ENCODE results near the gene BUB3.

Gene BUB3

DNA sequence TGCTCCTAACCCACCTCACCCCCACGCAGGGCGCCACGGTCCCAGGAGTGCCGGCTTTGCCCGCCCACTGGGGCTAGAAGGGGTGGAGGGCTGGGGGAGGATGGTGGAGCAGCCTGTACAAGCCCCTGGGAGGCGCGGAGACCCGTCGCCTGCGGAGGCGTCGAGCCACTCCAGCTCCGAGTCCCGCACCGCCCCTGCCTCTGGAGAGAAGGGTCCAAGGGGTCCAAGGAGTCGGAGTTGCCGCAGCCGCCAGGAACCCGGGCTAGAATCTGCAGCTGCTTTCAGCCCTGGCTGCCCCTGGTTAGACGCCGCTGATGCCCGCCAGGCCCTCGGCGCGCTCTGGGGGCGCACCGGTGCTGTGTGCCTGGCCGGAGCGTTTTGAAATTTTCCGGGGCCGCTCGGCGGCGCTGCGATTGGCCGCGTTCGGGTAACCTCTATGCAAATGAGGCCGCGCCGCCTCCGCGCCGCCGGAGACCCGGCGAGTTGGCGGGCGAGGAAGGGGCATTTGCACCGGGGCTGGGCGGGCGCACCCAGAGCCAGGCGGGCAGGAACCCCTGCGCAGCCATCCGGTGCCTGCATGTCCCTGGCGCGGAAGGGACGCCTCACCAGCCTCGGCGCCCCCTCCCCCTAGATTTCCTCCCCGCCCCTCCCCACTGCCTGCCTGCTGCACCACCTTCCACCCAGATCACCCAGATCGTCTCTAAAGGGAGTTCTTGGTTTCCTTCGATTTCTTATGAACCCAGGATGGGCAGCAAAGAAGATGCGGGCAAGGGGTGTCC, 6.4 kb upstream of the BUB3 start, which contains the start of gene HMX2:
TSS of gene HMX2 (plus strand) at position 502 of the 779 bp plus-strand sequence. CDS start at position 745, 243 bp downstream.
- DNase-seq, result peak in 1 of 3 donors; percentile 24
- Histone ChIP-seq H3K27me3 (replicated peaks; ENCODE audit: control insufficient read depth, insufficient read depth, low read length, poor library complexity, severe bottlenecking) (peaks cover 78% of the 10 kb centered on the region), H3K4me3 (ENCODE audit: insufficient read depth, low read depth, low read length, poor library complexity, severe bottlenecking) (peak within 1 kb of the TSS; percentile 52), H3K36me3 (ENCODE audit: control insufficient read depth, insufficient read depth, low read length) (no peaks in the 10 kb centered on the region), H3K9me3 (ENCODE audit: control insufficient read depth, low read length) (no peaks in the 10 kb centered on the region), H3K4me1 (ENCODE audit: control insufficient read depth, insufficient read depth, low read length, poor library complexity, severe bottlenecking) (peaks cover 76% of the 10 kb centered on the region), H3K27ac (ENCODE audit: insufficient read depth, low read length, poor library complexity, severe bottlenecking) (no peak within 1 kb of the TSS)

DNA sequence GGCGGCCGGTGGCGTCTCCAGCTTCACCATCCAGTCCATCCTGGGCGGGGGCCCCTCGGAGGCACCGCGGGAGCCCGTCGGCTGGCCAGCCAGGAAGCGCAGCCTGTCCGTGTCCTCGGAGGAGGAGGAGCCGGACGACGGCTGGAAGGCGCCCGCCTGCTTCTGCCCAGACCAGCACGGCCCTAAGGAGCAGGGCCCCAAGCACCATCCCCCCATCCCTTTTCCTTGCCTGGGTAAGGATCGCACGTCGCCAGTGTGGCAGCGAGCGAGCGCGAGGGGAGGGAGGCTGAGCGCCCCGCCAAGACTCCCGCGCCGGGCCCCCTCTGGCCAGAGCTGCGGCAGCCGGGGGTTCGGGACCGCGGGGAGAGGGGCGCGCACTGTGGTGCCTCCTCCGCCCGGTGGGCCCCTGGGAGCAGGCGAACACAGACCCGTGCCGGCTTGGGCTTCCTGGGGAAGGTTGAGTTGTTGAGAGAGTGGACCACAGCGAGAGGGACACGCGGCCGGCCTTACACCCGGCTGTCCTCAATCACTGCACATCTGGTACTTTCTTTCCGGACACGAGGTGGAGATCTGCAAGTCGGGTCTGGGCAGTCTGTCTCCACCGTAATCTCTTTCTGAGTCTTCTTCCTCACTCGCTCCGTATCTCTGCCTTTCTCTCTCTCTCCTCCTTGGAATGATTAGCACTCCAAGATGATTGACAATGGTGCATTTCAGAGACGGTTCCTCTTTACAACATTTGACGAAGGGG, 5.6 kb upstream of the BUB3 start:
- H3K27me3 ChIP-seq (replicated peaks; ENCODE audit: control insufficient read depth, insufficient read depth, low read length, poor library complexity, severe bottlenecking), result peaks cover 70% of the 10 kb centered on the region
- H3K4me3 ChIP-seq (ENCODE audit: insufficient read depth, low read depth, low read length, poor library complexity, severe bottlenecking), result peak overlapping the region; percentile 52
- H3K36me3 ChIP-seq (ENCODE audit: control insufficient read depth, insufficient read depth, low read length), result no peaks in the 10 kb centered on the region
- no peaks in the 10 kb centered on the region for H3K9me3 ChIP-seq (ENCODE audit: control insufficient read depth, low read length)
- no peak for DNase-seq
- H3K27ac ChIP-seq (ENCODE audit: insufficient read depth, low read length, poor library complexity, severe bottlenecking), result no peak overlapping the region
- H3K4me1 ChIP-seq (ENCODE audit: control insufficient read depth, insufficient read depth, low read length, poor library complexity, severe bottlenecking), result peaks cover 71% of the 10 kb centered on the region

DNA sequence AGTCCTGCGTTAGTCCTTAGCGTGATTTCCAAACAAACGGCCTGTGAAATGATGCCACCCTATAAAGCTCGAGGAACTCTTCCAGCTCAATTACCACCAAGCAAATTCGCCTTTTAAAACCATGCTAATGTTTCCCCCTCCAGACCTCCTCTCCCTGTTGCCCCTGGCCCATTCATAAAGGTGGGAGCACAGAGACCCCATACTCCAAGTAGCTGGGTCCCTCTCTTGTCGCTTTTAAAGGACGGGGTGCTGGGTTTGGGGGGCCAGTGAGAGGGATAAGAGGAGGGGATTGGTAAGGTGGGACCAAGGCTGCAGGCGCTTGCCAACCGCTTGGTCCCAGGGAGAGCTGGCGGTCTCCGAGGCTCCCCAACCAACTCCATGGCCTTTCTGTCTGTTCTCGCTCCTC, 5.0 kb upstream of the BUB3 start:
- Histone ChIP-seq H3K9me3 (ENCODE audit: control insufficient read depth, low read length) (no peaks in the 10 kb centered on the region), H3K4me1 (ENCODE audit: control insufficient read depth, insufficient read depth, low read length, poor library complexity, severe bottlenecking) (peaks cover 70% of the 10 kb centered on the region), H3K27me3 (replicated peaks; ENCODE audit: control insufficient read depth, insufficient read depth, low read length, poor library complexity, severe bottlenecking) (peaks cover 68% of the 10 kb centered on the region), H3K27ac (ENCODE audit: insufficient read depth, low read length, poor library complexity, severe bottlenecking) (no peak overlapping the region), H3K36me3 (ENCODE audit: control insufficient read depth, insufficient read depth, low read length) (no peaks in the 10 kb centered on the region), H3K4me3 (ENCODE audit: insufficient read depth, low read depth, low read length, poor library complexity, severe bottlenecking) (peak overlapping the region; percentile 52)
- DNase-seq, result no peak

DNA sequence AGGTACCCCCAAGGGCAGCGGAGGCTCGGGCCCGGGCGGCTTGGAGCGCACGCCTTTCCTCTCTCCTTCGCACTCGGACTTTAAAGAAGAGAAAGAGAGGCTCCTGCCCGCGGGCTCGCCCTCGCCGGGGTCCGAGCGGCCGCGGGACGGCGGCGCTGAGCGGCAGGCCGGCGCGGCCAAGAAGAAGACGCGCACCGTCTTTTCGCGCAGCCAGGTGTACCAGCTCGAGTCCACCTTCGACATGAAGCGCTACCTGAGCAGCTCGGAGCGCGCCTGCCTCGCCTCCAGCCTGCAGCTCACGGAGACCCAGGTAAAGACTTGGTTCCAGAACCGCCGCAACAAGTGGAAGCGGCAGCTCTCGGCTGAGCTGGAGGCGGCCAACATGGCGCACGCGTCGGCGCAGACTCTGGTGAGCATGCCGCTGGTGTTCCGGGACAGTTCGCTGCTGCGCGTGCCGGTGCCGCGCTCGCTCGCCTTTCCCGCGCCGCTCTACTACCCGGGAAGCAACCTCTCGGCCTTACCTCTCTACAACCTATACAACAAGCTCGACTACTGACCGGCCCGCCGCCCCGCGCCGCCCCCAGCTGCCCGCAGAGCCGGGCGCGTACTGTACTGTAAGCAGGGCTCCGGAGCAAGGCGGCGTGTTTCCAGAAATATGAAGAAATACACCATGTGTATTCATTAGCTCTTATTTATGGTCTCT, 4.5 kb upstream of the BUB3 start:
- Histone ChIP-seq H3K27ac (ENCODE audit: insufficient read depth, low read length, poor library complexity, severe bottlenecking) (no peak overlapping the region), H3K4me3 (ENCODE audit: insufficient read depth, low read depth, low read length, poor library complexity, severe bottlenecking) (peak overlapping the region; percentile 48), H3K9me3 (ENCODE audit: control insufficient read depth, low read length) (no peaks in the 10 kb centered on the region), H3K27me3 (replicated peaks; ENCODE audit: control insufficient read depth, insufficient read depth, low read length, poor library complexity, severe bottlenecking) (peaks cover 64% of the 10 kb centered on the region), H3K4me1 (ENCODE audit: control insufficient read depth, insufficient read depth, low read length, poor library complexity, severe bottlenecking) (peaks cover 66% of the 10 kb centered on the region), H3K36me3 (ENCODE audit: control insufficient read depth, insufficient read depth, low read length) (no peaks in the 10 kb centered on the region)
- no peak for DNase-seq

DNA sequence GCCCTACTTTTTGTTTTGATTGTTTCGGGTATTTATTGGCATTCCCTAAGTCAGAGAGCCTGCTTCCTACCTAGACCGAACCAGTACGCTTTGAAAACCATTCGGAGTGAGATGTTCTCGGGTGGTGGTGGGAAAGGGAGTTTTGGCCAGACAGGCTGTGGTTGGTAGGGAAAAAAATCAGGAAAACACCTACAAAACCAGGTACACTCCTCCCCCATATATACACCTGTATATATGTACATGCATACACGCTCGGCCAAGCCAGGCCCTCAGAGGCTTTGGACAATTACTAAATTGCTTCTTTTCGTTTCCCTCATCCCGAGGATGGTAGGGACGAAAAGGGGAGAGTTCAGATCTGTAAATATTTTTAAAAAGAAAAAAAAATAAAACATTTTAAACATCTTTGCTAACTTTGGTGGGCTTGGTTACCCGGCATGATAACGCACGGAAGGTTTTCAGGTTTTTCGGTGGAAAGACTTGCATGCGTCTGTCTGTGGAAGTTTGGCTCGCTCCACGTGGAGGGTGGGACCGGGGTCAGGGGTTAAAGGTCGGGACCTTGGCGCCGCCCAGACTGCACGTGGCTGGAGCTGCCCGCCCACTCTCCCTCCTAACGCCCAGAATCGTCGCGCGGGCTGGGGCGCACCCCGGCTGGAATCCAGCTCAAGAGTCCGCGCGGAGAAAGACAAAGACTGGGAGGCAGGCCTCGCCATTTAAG, 3.8 kb upstream of the BUB3 start:
- Histone ChIP-seq H3K9me3 (ENCODE audit: control insufficient read depth, low read length) (no peaks in the 10 kb centered on the region), H3K36me3 (ENCODE audit: control insufficient read depth, insufficient read depth, low read length) (no peaks in the 10 kb centered on the region), H3K27me3 (replicated peaks; ENCODE audit: control insufficient read depth, insufficient read depth, low read length, poor library complexity, severe bottlenecking) (peaks cover 57% of the 10 kb centered on the region), H3K4me3 (ENCODE audit: insufficient read depth, low read depth, low read length, poor library complexity, severe bottlenecking) (peak overlapping the region; percentile 48), H3K4me1 (ENCODE audit: control insufficient read depth, insufficient read depth, low read length, poor library complexity, severe bottlenecking) (peaks cover 66% of the 10 kb centered on the region), H3K27ac (ENCODE audit: insufficient read depth, low read length, poor library complexity, severe bottlenecking) (no peak overlapping the region)
- DNase-seq, result no peak

DNA sequence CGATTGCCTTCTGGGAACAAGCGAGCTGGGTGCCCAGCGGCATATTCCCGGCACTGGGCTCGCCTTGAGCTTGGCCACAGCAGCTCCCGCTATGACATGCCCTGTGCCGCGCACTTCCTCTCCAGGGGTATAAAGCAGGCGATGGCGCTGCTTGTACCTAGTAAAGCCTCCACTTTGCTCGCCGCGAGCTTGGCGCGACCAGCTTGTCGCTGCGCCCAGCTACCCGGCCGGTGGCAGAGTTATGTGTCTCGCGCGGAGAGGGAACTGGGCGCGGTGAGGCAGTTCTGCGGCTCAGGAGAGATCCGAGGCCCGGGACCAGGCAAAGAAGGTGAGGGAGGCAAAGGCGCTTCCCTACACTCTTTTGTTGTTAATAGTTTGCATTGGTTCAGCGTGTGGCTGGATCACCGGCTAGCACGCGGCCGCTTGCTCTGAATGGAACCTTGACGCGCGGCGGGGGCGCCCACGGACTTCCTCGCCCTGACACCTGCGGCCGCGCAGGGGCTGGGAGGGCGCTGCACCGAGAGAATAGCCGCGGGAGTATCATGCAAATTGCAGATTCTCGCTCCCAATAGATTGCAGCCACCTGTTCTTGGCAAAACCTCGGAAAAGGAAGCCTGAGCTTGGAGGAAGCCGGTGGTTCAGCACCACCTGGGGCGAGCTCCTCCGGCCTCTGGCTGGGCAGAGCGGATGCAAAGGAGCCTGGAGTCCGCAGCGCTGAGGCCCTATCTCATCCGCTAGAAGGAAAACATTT, 3.0 kb upstream of the BUB3 start:
- Histone ChIP-seq H3K27ac (ENCODE audit: insufficient read depth, low read length, poor library complexity, severe bottlenecking) (no peak overlapping the region), H3K36me3 (ENCODE audit: control insufficient read depth, insufficient read depth, low read length) (peaks cover 4% of the 10 kb centered on the region), H3K9me3 (ENCODE audit: control insufficient read depth, low read length) (no peaks in the 10 kb centered on the region), H3K4me3 (ENCODE audit: insufficient read depth, low read depth, low read length, poor library complexity, severe bottlenecking) (peak overlapping the region; percentile 45), H3K27me3 (replicated peaks; ENCODE audit: control insufficient read depth, insufficient read depth, low read length, poor library complexity, severe bottlenecking) (peaks cover 49% of the 10 kb centered on the region), H3K4me1 (ENCODE audit: control insufficient read depth, insufficient read depth, low read length, poor library complexity, severe bottlenecking) (peaks cover 66% of the 10 kb centered on the region)
- DNase-seq, result no peak

DNA sequence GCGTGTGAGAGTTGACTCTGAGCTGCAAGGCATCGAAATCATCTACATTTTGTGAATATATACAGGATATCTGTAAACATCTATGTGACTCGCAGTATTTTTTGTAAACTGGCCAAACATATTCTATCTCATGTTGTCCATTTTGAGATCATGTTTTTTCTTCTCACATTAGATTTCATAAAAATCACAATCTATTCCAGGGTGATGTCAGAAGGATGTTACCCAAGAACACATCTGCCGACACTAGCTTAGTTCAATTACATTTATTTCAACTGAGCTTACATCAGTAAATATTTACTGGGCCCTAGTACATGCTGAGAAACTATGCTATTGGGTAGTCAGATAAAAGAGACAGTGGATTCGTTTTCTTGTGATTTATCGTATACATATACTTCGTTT, 2.5 kb upstream of the BUB3 start:
- Histone ChIP-seq H3K36me3 (ENCODE audit: control insufficient read depth, insufficient read depth, low read length) (peaks cover 6% of the 10 kb centered on the region), H3K27me3 (replicated peaks; ENCODE audit: control insufficient read depth, insufficient read depth, low read length, poor library complexity, severe bottlenecking) (peaks cover 44% of the 10 kb centered on the region), H3K9me3 (ENCODE audit: control insufficient read depth, low read length) (no peaks in the 10 kb centered on the region), H3K27ac (ENCODE audit: insufficient read depth, low read length, poor library complexity, severe bottlenecking) (no peak overlapping the region), H3K4me3 (ENCODE audit: insufficient read depth, low read depth, low read length, poor library complexity, severe bottlenecking) (no peak overlapping the region), H3K4me1 (ENCODE audit: control insufficient read depth, insufficient read depth, low read length, poor library complexity, severe bottlenecking) (peaks cover 63% of the 10 kb centered on the region)
- DNase-seq, result no peak

DNA sequence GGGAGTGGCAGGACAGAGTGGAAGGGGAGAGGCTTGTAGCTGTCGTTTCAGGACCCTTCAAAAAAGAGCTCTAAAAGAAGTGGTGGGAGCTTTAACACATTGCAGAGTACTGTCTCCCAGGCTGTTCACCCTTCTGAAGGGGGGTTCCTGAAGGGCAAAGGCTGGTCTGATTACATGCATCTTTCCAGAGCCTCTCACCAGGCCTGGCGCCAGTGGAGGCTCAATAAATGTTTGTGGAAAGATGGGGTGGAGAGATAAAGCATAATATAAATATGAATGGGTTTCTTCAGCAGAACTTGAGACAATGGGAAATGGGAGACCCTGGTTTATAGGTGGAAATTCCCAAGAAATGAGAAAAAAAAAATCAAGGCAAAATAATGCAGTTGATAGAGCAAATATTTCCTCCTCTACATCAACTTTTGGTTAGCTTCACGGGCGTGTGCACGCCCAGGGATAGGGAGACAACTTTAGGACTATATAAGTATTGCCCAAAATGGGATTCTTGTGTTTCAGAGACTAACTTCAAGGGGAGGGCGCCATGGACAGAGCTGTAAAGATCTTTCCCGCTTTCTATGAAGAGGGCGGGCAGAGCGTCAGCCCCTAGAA, 613 bp upstream of the BUB3 start:
- H3K27me3 ChIP-seq (replicated peaks; ENCODE audit: control insufficient read depth, insufficient read depth, low read length, poor library complexity, severe bottlenecking), result peaks cover 26% of the 10 kb centered on the region
- DNase-seq, result no peak
- H3K36me3 ChIP-seq (ENCODE audit: control insufficient read depth, insufficient read depth, low read length), result peaks cover 14% of the 10 kb centered on the region
- peak overlapping the region; percentile 97 for H3K4me3 ChIP-seq (ENCODE audit: insufficient read depth, low read depth, low read length, poor library complexity, severe bottlenecking)
- H3K27ac ChIP-seq (ENCODE audit: insufficient read depth, low read length, poor library complexity, severe bottlenecking), result peak overlapping the region; percentile 78
- no peaks in the 10 kb centered on the region for H3K9me3 ChIP-seq (ENCODE audit: control insufficient read depth, low read length)
- H3K4me1 ChIP-seq (ENCODE audit: control insufficient read depth, insufficient read depth, low read length, poor library complexity, severe bottlenecking), result peaks cover 53% of the 10 kb centered on the region
